ENCODE data around the gene NEUROD2. TPM values are rescaled to one million over a fixed set of nuclear protein-coding genes. Genes with fewer than 3 reads are reported as not detected.

Gene NEUROD2
- total and polyA plus RNA-seq, 2 of the 8 experiments (the other 6 are each of a cell fraction or from before 2014, with no cell fraction given), result not detected

GRCh38 chr17:39606434-39607056 lies 1.2 kb downstream of the NEUROD2 start:
- Histone ChIP-seq H4K91ac (replicated peaks; ENCODE audit: insufficient read length, low read length) (peak overlapping the region; percentile 77), H3K4me1 (replicated peaks in 1 of 4; ENCODE audit: control insufficient read depth in 3 of 4, insufficient read depth in 4 of 4, low read length in 3 of 4) (peaks cover 5 to 43% (median 22%) of the 10 kb centered on the region in 4 experiments), H3K4me2 (ENCODE audit: insufficient read depth in 1 of 2, low read depth in 2 of 2, low read length in 2 of 2) (peak overlapping the region; percentile 90), H3K36me3 (ENCODE audit: control insufficient read depth in 2 of 4, insufficient read depth in 4 of 4, low read length in 3 of 4) (no peaks in the 10 kb centered on the region), H2AFZ (ENCODE audit: low read length) (no peak overlapping the region), H3K4ac (replicated peaks; ENCODE audit: insufficient read length, low read depth, low read length) (no peak overlapping the region), H2BK120ac (replicated peaks; ENCODE audit: low read depth, low read length) (no peak overlapping the region), H3K23me2 (ENCODE audit: low read depth, low read length) (peaks cover 14% of the 10 kb centered on the region; the same call in 1 of the 2 replicates), H3K4me3 (ENCODE audit: extremely low read depth in 1 of 4, insufficient read depth in 2 of 4, low read depth in 3 of 4, low read length in 4 of 4) (peak overlapping the region; percentile 12 to 59 (median 34)), H3K56ac (replicated peaks; ENCODE audit: insufficient read length, low read depth, low read length) (peak overlapping the region; percentile 48), H3K79me2 (ENCODE audit: control insufficient read depth in 1 of 2, insufficient read depth in 2 of 2, low read length in 2 of 2) (no peaks in the 10 kb centered on the region), H2BK20ac (ENCODE audit: low read length) (no peak overlapping the region; the same call in 1 of the 2 replicates), H3K79me1 (ENCODE audit: low read depth, low read length) (no peaks in the 10 kb centered on the region), H2BK12ac (ENCODE audit: low read depth, low read length) (no peak overlapping the region; the same call in 1 of the 2 replicates), H2BK15ac (ENCODE audit: low read length) (0 out of 2 replicates have a peak overlapping the region, but pooled peaks have one; percentile 40), H3K27me3 (replicated peaks in 1 of 4; ENCODE audit: control insufficient read depth in 3 of 4, extremely low read depth in 1 of 4, insufficient read depth in 3 of 4, low read length in 3 of 4) (peaks cover 70 to 95% (median 88%) of the 10 kb centered on the region in 4 experiments), H3K27ac (ENCODE audit: low read depth, low read length) (no peak overlapping the region), H3K9ac (replicated peaks in 1 of 4; ENCODE audit: extremely low read depth in 1 of 4, low read depth in 3 of 4, low read length in 3 of 4) (no peak overlapping the region), H3K14ac (ENCODE audit: insufficient read length) (no peak overlapping the region), H3K18ac (ENCODE audit: extremely low read depth, low read length) (no peak overlapping the region; the same call in 1 of the 2 replicates), H2BK5ac (ENCODE audit: low read depth, low read length) (peak overlapping the region; percentile 71; the same call in 1 of the 2 replicates), H4K5ac (ENCODE audit: insufficient read length, low read depth, low read length) (no peak overlapping the region), H3K23ac (ENCODE audit: insufficient read length) (no peak overlapping the region), H4K8ac (ENCODE audit: extremely low read depth, insufficient read depth, low read length) (no peak overlapping the region; the same call in none of the 2 replicates), H2AK5ac (ENCODE audit: low read depth, low read length) (no peak overlapping the region), H3K9me3 (ENCODE audit: insufficient read depth in 2 of 2, low read depth in 1 of 2, low read length in 1 of 2) (no peaks in the 10 kb centered on the region), H4K20me1 (replicated peaks in 1 of 2; ENCODE audit: control insufficient read depth in 1 of 2, insufficient read depth in 2 of 2, low read length in 2 of 2) (peaks cover 0 to 11% of the 10 kb centered on the region in 2 experiments)
- peak; percentile 83 for TF ChIP-seq EZH2 (IDR thresholded peaks at IDR 0.05; ENCODE audit: low read depth, low read length, severe bottlenecking)
- peak; percentile 54 for TF ChIP-seq KDM4A (IDR thresholded peaks at IDR 0.05; ENCODE audit: low read depth, low read length, severe bottlenecking)
- TF ChIP-seq KDM1A (IDR thresholded peaks at IDR 0.05; ENCODE audit: borderline replicate concordance, low read length), result no peak
- POLR2A ChIA-PET (ENCODE audit: partially characterized antibody), result interaction anchor here (1.3 to 2.7 kb wide), 7 partner anchors 8 to 55 kb away, joined by 3 to 15 read pairs (median 6); no protein-coding TSS in a partner anchor
- 0% methylated on average over 3 of the region's 66 CpGs; no CpG with 5 or more reads in 1 of the 2 experiments for WGBS, 2 experiments (ENCODE audit: extremely low coverage in 1 of 2, insufficient coverage in 1 of 2, insufficient read length in 1 of 2, insufficient replicate concordance in 2 of 2, low coverage in 1 of 2, low lambda C conversion rate in 2 of 2, missing lambda C conversion rate in 1 of 2)
- no peak for FAIRE-seq
- CTCF ChIA-PET (ENCODE audit: partially characterized antibody), result interaction anchor here (0.6 to 10.7 kb wide), 13 partner anchors 8 to 717 kb away, joined by 3 to 140 read pairs (median 3); partner anchors contain the start of genes ERBB2 and PPP1R1B
- peak in 1 of 2 experiments; percentile 81 for DNase-seq (ENCODE audit: low read depth in 1 of 2, low spot score in 2 of 2)
